ENCODE data around the gene NPDC1.

Gene NPDC1

DNA sequence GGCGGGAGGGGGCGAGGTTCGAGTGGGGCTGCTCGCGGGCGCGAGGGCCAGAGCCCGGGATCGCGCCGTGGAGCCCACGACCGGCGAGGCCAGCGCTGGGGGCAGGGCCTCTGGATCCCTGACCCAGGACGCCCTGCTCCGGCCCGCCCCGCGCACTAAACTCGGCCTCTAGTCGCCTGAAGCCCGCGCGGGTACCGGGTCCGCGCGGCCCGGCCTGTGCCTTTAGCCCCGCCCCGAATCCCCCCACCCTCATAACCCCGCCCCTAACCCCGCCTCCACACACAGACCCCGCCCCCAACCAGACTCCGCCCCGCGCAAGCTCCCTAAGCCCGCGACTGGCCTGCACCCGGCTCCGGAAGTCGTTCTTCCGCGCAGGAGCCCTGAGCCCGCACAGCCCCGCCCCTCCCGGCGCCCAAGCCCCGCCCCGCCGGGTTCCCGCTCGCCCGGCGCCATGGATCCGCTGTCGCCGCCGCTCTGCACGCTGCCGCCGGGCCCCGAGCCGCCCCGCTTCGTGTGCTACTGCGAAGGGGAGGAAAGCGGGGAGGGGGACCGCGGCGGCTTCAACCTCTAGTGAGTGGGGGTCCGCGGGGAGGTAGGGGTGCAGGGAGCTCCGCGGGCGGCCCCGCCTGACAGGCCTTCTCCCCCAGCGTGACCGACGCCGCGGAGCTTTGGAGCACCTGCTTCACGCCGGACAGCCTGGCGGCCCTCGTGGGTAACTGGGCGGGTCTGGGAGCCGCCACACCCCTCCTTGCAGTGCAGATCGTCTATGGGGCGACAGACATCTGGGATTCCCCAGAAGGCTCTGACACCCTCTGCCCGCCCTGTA is 53.8 kb downstream of the NPDC1 start, which contains the start of gene PAXX:
TSS of gene PAXX (plus strand) at position 430 of the 826 bp plus-strand sequence. CDS start at position 452, 22 bp downstream.
- DNase-seq (ENCODE audit: low spot score) = peak; percentile 86

DNA sequence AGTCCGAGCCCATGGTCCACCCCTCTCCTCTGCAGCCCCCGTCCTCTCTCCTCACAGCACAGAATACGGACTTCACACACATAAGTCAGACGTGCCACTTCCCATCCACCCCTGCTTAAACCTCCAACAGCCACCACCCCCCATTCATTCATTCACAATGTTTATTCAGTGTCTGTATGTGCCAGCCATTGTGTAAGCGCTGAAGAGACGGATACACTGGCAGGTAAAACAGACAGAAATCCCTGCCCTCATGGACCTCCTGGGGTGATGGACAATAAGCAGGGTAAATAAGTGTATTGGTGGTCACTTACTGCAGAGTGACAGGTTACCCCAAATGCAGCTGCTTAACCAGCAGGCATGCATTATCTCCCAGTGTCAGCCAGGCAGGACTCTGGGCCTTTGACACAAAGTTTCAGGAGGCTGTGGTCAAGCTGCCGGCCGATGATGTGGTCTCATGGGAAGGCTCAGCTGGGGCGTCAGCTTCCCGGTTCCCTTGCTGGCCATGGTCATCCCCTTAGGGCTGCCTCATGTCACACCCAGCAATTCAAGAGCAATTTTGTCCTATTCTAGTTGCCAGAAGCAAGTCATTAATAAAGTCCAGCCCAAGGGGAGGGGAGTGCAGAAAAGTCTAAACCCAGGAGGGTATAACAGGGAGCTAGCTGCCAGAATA is 55.6 kb downstream of the NPDC1 start:
- DNase-seq (ENCODE audit: low spot score) = no peak

All from kidney capillary endothelial cell (primary cell).